Superior temporal gyrus (tissue), 1 donor: ENCODE measurements around the gene VPS72.

Experiments
- DNase-seq: peaks from one replicate; pipeline ENCODE4 v3.0.0-alpha.2; 2016; ENCODE audit errors: extremely low spot score

Gene VPS72

GRCh38 chr1:151187205-151187604 lies 2.8 kb downstream of the VPS72 start:
- no peak for DNase-seq

GRCh38 chr1:151184211-151184610 lies 5.8 kb downstream of the VPS72 start:
- no peak for DNase-seq

- no peak for DNase-seq
These were observed 13.4 kb downstream of the VPS72 start for GRCh38 chr1:151176514-151177045.

- DNase-seq: no peak
These were observed 14.1 kb downstream of the VPS72 start, which contains the start of gene TMOD4 for GRCh38 chr1:151175863-151176262. TMOD4 (minus strand) TSS chr1:151175981; CDS start chr1:151174875, 1,106 bp downstream.

GRCh38 chr1:151175041-151175741 lies 14.8 kb downstream of the VPS72 start:
- peak; percentile 89 for DNase-seq

- no peak for DNase-seq
These were observed 18.8 kb downstream of the VPS72 start for GRCh38 chr1:151171190-151171589.

GRCh38 chr1:151167116-151167515 lies 22.9 kb downstream of the VPS72 start:
- no peak for DNase-seq

- DNase-seq: no peak
These were observed 23.5 kb downstream of the VPS72 start for GRCh38 chr1:151166505-151166956.

GRCh38 chr1:151165738-151166504 lies 24.1 kb downstream of the VPS72 start, which contains the start of the genes LYSMD1 and SCNM1:
LYSMD1 (minus strand) TSS chr1:151165902; CDS start chr1:151165258, 644 bp downstream.
SCNM1 (plus strand) TSS chr1:151166144; CDS start chr1:151166153, 9 bp downstream.
- peak; percentile 100 for DNase-seq

- DNase-seq: peak; percentile 63
These were observed 24.7 kb downstream of the VPS72 start for GRCh38 chr1:151165281-151165737.

GRCh38 chr1:151164732-151165280 lies 25.2 kb downstream of the VPS72 start:
- no peak for DNase-seq

GRCh38 chr1:151159373-151159772 lies 30.6 kb downstream of the VPS72 start:
- DNase-seq: no peak

- no peak for DNase-seq
These were observed 31.2 kb downstream of the VPS72 start for GRCh38 chr1:151158751-151159251.

- DNase-seq: no peak
These were observed 31.7 kb downstream of the VPS72 start for GRCh38 chr1:151158326-151158725.

GRCh38 chr1:151157067-151157531 lies 32.9 kb downstream of the VPS72 start:
- DNase-seq: no peak

- DNase-seq: no peak
These were observed 33.5 kb downstream of the VPS72 start, which contains the start of gene TNFAIP8L2 for GRCh38 chr1:151156515-151156819. TNFAIP8L2 (plus strand) TSS chr1:151156649; CDS start chr1:151158698, 2,049 bp downstream.

GRCh38 chr1:151147665-151148064 lies 42.3 kb downstream of the VPS72 start:
- no peak for DNase-seq

GRCh38 chr1:151147132-151147503 lies 42.9 kb downstream of the VPS72 start:
- DNase-seq: no peak

- DNase-seq: peak; percentile 95
These were observed 43.4 kb downstream of the VPS72 start, which contains the start of gene SEMA6C for GRCh38 chr1:151146412-151147131. SEMA6C (minus strand) TSS chr1:151146631; CDS start chr1:151142621, 4,010 bp downstream.

- no peak for DNase-seq
These were observed 44.0 kb downstream of the VPS72 start for GRCh38 chr1:151146072-151146411.
